Left forelimb (tissue), 1 donor: ENCODE measurements around the gene ITGB1.

Source experiments
- DNase-seq: peaks from one replicate; pipeline ENCODE4 v3.0.0-alpha.2; 2018; ENCODE audit warnings: low spot score

The ITGB1 gene

GRCh38 chr10:32955299-32955772, 2.7 kb downstream of the ITGB1 start:
- DNase-seq, result no peak

- no peak for DNase-seq
Observed at GRCh38 chr10:32954545-32955298, 3.3 kb downstream of the ITGB1 start.

- no peak for DNase-seq
Observed at GRCh38 chr10:32954080-32954479, 4.0 kb downstream of the ITGB1 start.

- no peak for DNase-seq
Observed at GRCh38 chr10:32953277-32953927, 4.6 kb downstream of the ITGB1 start.

- no peak for DNase-seq
Observed at GRCh38 chr10:32952541-32953276, 5.3 kb downstream of the ITGB1 start.

GRCh38 chr10:32952094-32952493, 5.9 kb downstream of the ITGB1 start:
- no peak for DNase-seq

GRCh38 chr10:32951111-32951510, 6.9 kb downstream of the ITGB1 start:
- no peak for DNase-seq

- DNase-seq, result no peak
Observed at GRCh38 chr10:32950591-32951108, 7.4 kb downstream of the ITGB1 start.

GRCh38 chr10:32949221-32949678, 8.8 kb downstream of the ITGB1 start:
- no peak for DNase-seq

GRCh38 chr10:32948451-32948850, 9.6 kb downstream of the ITGB1 start:
- no peak for DNase-seq

- no peak for DNase-seq
Observed at GRCh38 chr10:32947586-32947985, 10.4 kb downstream of the ITGB1 start.

GRCh38 chr10:32946108-32946507, 11.9 kb downstream of the ITGB1 start:
- DNase-seq, result no peak

- DNase-seq, result no peak
Observed at GRCh38 chr10:32943854-32944661, 14.0 kb downstream of the ITGB1 start.

- DNase-seq, result no peak
Observed at GRCh38 chr10:32943395-32943794, 14.6 kb downstream of the ITGB1 start.

GRCh38 chr10:32942081-32942480, 15.9 kb downstream of the ITGB1 start:
- DNase-seq, result no peak

GRCh38 chr10:32941357-32941756, 16.7 kb downstream of the ITGB1 start:
- DNase-seq, result no peak

GRCh38 chr10:32940321-32941301, 17.4 kb downstream of the ITGB1 start:
- no peak for DNase-seq

- no peak for DNase-seq
Observed at GRCh38 chr10:32939296-32940111, 18.5 kb downstream of the ITGB1 start.

GRCh38 chr10:32938554-32939061, 19.4 kb downstream of the ITGB1 start:
- no peak for DNase-seq
